Limb (tissue), 2 donors: ENCODE data around the gene PRDX3.

Experiments
- DNase-seq, 2 donors: peaks; one replicate each; pipeline ENCODE4 v3.0.0-alpha.2; 2016; ENCODE audit errors: extremely low spot score in 2 of 2

PRDX3 gene

GRCh38 chr10:119131512-119132240, 46.9 kb downstream of the PRDX3 start:
- no peak for DNase-seq

GRCh38 chr10:119129721-119130120, 48.9 kb downstream of the PRDX3 start:
- DNase-seq, result no peak

GRCh38 chr10:119125942-119126341, 52.7 kb downstream of the PRDX3 start:
- no peak for DNase-seq

- DNase-seq, result no peak
These were observed 57.7 kb downstream of the PRDX3 start for GRCh38 chr10:119120875-119121274.

- no peak for DNase-seq
These were observed 58.2 kb downstream of the PRDX3 start for GRCh38 chr10:119120413-119120867.

GRCh38 chr10:119119400-119119799, 59.2 kb downstream of the PRDX3 start:
- no peak for DNase-seq

- DNase-seq, result no peak
These were observed 60.4 kb downstream of the PRDX3 start for GRCh38 chr10:119118231-119118630.
